Thoracic aorta (tissue), 2 donors: ENCODE measurements around the gene OLFML3. TPM values are rescaled to one million over a fixed set of nuclear protein-coding genes. Genes with fewer than 3 reads are reported as not detected.

Experiments used
- ATAC-seq: fragments of 150-250 bp; one replicate; pipeline ENCODE4 v1.8.0; 2017; ENCODE audit warnings: low read depth; ENCODE audit not compliant: insufficient number of reproducible peaks, low FRiP score
- DNase-seq: peaks from one replicate; pipeline ENCODE4 v3.0.0-alpha.2; 2020; ENCODE audit warnings: low spot score
- H3K27ac ChIP-seq, 2 donors: fragments of 200-600 bp; sonication (generic); 1 replicate in 1 of 2; 2 replicates in 1 of 2; pipeline ENCODE4 v1.5.1; 2016; ENCODE audit warnings: mild to moderate bottlenecking in 2 of 2, moderate library complexity in 2 of 2
- H3K27me3 ChIP-seq: fragments of 200-600 bp; sonication (generic); replicated peaks from 2 replicates; pipeline ENCODE4 v1.6.0; 2016; ENCODE audit warnings: mild to moderate bottlenecking; ENCODE audit not compliant: insufficient read depth
- H3K36me3 ChIP-seq: fragments of 200-600 bp; sonication (generic); one replicate; pipeline ENCODE4 v1.5.1; 2016
- H3K4me1 ChIP-seq, 2 donors: fragments of 200-600 bp; sonication (generic); 1 replicate in 1 of 2; 2 replicates in 1 of 2; pipeline versions ENCODE4 v1.5.1 to v1.6.0; 2016; ENCODE audit warnings: low read depth in 2 of 2, mild to moderate bottlenecking in 1 of 2; ENCODE audit not compliant: control insufficient read depth in 1 of 2
- H3K4me3 ChIP-seq: fragments of 200-600 bp; sonication (generic); 2 replicates; pipeline ENCODE4 v1.5.1; 2016; ENCODE audit warnings: mild to moderate bottlenecking
- H3K9me3 ChIP-seq: fragments of 200-600 bp; sonication (generic); 2 replicates; pipeline ENCODE4 v1.5.1; 2016
- CTCF ChIP-seq: fragments of 200-600 bp; sonication (generic); IDR thresholded peaks from one replicate; pipeline ENCODE4 v1.5.1; 2019; ENCODE audit warnings: antibody characterized with exemption
- total RNA-seq, 2 donors: library from RNA; depleted of rRNA; stranded (reverse); fragments of >200 nt; gene quantifications; one replicate each; pipeline versions ENCODE4 v1.1.0 to v1.2.3, GENCODE V29; 2016

The OLFML3 gene
- total RNA-seq, 2 donors from 2014 or later, result 56.0 to 63.9 TPM

DNA sequence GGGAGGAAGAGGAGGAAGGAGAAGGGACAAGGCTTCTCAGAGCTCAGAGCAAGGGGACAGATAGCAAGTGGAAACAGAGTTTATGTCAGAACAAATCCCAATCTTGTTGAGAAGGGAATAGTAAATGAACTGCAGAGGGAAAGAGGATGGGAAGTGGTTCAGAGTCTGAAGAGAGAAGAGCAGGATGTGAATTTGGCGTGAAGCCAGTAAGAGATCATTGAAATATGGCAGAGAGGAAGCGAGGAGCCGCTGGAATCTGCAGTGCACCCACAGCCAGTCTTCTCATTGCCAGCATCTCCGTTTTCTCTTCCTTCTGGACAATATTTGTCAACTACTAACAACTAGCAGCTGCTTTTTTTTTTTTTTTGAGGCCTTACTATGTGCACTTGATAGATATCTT, 19.1 kb downstream of the OLFML3 start:
- Histone ChIP-seq H3K4me3 (no peak overlapping the region), H3K9me3 (peaks cover 24% of the 10 kb centered on the region), H3K36me3 (no peaks in the 10 kb centered on the region), H3K4me1 (no peaks in the 10 kb centered on the region), H3K27ac (no peak overlapping the region), H3K27me3 (no peaks in the 10 kb centered on the region)
- ATAC-seq, result no peak
- TF ChIP-seq CTCF, result no peak
- no peak for DNase-seq

- no peak for DNase-seq
- Histone ChIP-seq H3K36me3 (no peaks in the 10 kb centered on the region), H3K4me3 (no peak overlapping the region)
Observed at GRCh38 chr1:113999233-113999632, 20.0 kb downstream of the OLFML3 start.

GRCh38 chr1:113999799-114000198, 20.5 kb downstream of the OLFML3 start:
- Histone ChIP-seq H3K4me1 (no peaks in the 10 kb centered on the region), H3K4me3 (no peak overlapping the region), H3K36me3 (no peaks in the 10 kb centered on the region), H3K27me3 (no peaks in the 10 kb centered on the region), H3K9me3 (peaks cover 15% of the 10 kb centered on the region), H3K27ac (no peak overlapping the region)
- TF ChIP-seq CTCF, result no peak
- DNase-seq (no peak), ATAC-seq (no peak)

More at GRCh38 chr1:113999233-113999632, 20.0 kb downstream of the OLFML3 start:
- no peaks in the 10 kb centered on the region for H3K27me3 ChIP-seq
- ATAC-seq, result no peak
- H3K27ac ChIP-seq, result no peak overlapping the region
- H3K9me3 ChIP-seq, result peaks cover 20% of the 10 kb centered on the region
- no peaks in the 10 kb centered on the region for H3K4me1 ChIP-seq
- no peak for TF ChIP-seq CTCF

DNA sequence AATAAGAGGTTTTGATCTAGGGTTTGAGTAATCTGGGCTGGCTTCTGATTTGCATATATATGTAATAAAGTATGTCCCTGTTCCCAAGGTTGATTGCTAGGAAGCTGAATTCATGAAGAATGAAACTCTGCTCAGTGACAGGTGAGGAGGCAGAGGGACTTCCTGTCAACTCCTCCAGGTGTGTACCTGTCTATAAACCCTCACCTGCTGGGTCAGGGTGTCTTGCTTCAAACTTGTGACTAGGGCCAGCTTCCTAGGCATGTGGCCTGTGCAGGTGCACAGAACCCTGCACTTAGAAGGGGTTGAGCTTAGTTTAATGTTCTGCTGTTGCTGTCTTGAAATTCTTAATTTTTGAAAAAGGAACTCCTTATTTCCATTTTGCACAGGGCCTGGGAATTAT, 21.1 kb downstream of the OLFML3 start:
- no peak for TF ChIP-seq CTCF
- ATAC-seq (no peak), DNase-seq (no peak)
- no peak overlapping the region for H3K27ac ChIP-seq
- H3K4me3 ChIP-seq, result no peak overlapping the region
- H3K9me3 ChIP-seq, result peaks cover 9% of the 10 kb centered on the region
- no peaks in the 10 kb centered on the region for H3K4me1 ChIP-seq
- no peaks in the 10 kb centered on the region for H3K27me3 ChIP-seq
- H3K36me3 ChIP-seq, result no peaks in the 10 kb centered on the region

DNA sequence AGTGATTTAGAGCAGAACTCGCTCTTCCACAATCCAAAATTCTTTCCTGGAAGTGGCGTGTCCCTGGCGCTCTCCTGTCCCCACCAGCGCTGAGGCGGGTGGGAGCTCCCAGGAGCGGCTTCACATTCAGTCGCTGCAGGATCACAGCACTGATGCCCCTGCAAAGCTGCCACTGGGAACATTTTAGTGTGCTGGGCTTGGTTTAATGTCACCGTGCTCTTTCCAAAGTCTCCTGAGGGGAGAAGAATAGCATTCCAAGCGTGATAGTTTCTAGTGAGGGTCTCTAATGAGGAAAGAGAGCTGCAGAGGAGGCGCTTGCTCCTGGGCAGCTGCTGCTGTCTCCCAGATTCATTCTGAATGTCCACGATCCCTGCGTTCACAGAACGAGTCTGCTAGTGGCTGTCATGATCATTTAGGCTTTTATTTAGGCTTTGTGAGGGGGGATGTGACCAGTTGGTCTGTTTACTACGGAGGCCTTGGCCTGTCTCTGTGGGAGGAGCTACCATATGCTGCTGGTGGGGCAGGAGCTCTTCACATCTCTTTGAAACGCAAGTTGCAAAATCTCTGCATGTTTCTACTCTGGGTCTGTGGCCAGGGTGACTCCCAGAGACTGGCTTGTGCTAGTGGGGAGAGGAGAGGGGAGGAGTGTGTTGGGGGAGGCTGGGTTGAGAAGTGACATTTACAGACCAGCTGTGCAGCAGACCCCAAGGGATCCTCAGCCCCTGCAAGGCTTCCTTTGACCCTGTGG, 23.4 kb downstream of the OLFML3 start:
- DNase-seq, result no peak
- Histone ChIP-seq H3K9me3 (no peaks in the 10 kb centered on the region), H3K4me3 (peak overlapping the region; percentile 1), H3K27ac (no peak overlapping the region), H3K36me3 (no peaks in the 10 kb centered on the region), H3K27me3 (no peaks in the 10 kb centered on the region), H3K4me1 (no peaks in the 10 kb centered on the region)
- ATAC-seq, result no peak
- TF ChIP-seq CTCF, result no peak
